Measurements from ENCODE around the gene SPO11. TPM values are rescaled to one million over a fixed set of nuclear protein-coding genes. Genes with fewer than 3 reads are reported as not detected.

The SPO11 gene
- polyA plus RNA-seq, 1 donor from 2014 or later, result not detected

DNA sequence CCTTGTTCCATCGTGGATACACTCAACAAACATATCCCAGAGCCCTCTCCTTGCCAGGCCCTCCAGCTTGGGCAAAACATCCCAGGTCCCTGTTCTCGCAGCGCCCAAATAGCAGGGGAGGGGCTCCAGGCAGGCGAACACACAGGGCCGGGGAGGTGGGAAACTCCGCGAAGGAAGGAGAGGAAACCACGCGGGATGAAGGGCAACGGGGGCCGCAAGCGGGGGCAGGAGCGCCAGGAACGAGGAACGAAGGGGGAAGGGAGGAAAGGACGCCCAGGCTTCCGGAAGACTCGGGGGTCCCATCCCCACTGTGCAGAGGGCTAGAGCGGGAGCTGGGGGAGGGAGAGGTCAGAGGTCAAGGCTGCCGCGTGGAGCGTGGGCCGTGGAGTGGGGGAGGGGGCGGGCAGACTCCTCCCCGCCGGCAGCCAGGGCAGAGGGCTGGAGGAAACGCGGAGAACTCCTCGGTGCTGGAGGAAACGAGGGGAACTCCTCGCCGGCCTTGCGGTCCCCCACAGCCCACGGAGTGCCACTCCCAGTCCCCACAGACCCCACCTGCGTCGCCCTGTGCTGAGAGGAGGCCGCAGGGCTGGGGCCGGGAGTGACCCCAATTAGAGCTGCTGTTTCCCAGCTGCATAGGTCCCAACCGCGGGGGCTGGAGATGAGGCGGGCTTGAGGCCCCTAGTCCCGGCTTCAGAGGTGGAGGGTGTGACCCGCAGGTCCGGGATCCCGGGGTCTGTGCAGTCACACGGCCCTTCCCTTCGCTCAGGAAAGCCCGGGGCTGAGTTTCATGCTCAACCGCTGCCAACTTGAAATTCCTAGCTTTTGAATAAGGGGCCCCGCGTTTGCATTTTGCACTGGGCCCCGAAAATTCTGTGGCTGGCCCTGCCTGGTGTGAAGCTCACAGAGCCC, 60.3 kb downstream of the SPO11 start:
- no peak overlapping the region for H3K9ac ChIP-seq (ENCODE audit: low read length)
- H3K27ac ChIP-seq (ENCODE audit: low read length), result no peak overlapping the region

GRCh38 chr20:57390604-57391438, 61.2 kb downstream of the SPO11 start, which contains the start of gene RBM38:
Gene RBM38 (plus strand): TSS chr20:57391396. CDS start chr20:57391582, 186 bp downstream.
- no peak within 1 kb of the TSS for H3K27ac ChIP-seq (ENCODE audit: low read length)
- H3K27me3 ChIP-seq (ENCODE audit: insufficient read depth, low read depth, low read length), result peaks cover 8% of the 10 kb centered on the region
- H3K36me3 ChIP-seq (ENCODE audit: insufficient read depth, low read length), result no peaks in the 10 kb centered on the region
- H3K79me2 ChIP-seq (replicated peaks; ENCODE audit: insufficient read depth, low read length), result no peaks in the 10 kb centered on the region
- no peaks in the 10 kb centered on the region for H3F3A ChIP-seq (ENCODE audit: insufficient read depth, low read length, poor library complexity, severe bottlenecking)
- H3K9me2 ChIP-seq (ENCODE audit: insufficient read depth, low read length), result no peaks in the 10 kb centered on the region
- H4K20me1 ChIP-seq (ENCODE audit: insufficient read depth), result no peaks in the 10 kb centered on the region
- H3K9me3 ChIP-seq (ENCODE audit: low read length), result no peaks in the 10 kb centered on the region
- TF ChIP-seq MXI1 (conservative IDR thresholded peaks at IDR 0.05; ENCODE audit: poor library complexity, severe bottlenecking) (no peak), EP300 (conservative IDR thresholded peaks at IDR 0.05; ENCODE audit: poor library complexity, severe bottlenecking) (no peak)
- H3K9ac ChIP-seq (ENCODE audit: low read length), result peak within 1 kb of the TSS; percentile 57
- H2AFZ ChIP-seq (ENCODE audit: low read depth, low read length), result peak within 1 kb of the TSS; percentile 32
- H3K4me2 ChIP-seq (ENCODE audit: low read length), result peak within 1 kb of the TSS; percentile 30
- H3K4me3 ChIP-seq (ENCODE audit: low read length), result peak within 1 kb of the TSS; percentile 70

More for the DNA sequence above, 60.3 kb downstream of the SPO11 start:
- H2AFZ ChIP-seq (ENCODE audit: low read depth, low read length), result no peak overlapping the region
- no peaks in the 10 kb centered on the region for H3K9me3 ChIP-seq (ENCODE audit: low read length)
- no peaks in the 10 kb centered on the region for H3K36me3 ChIP-seq (ENCODE audit: insufficient read depth, low read length)
- H3K79me2 ChIP-seq (replicated peaks; ENCODE audit: insufficient read depth, low read length), result no peaks in the 10 kb centered on the region
- no peak overlapping the region for H3K4me2 ChIP-seq (ENCODE audit: low read length)
- H3K9me2 ChIP-seq (ENCODE audit: insufficient read depth, low read length), result no peaks in the 10 kb centered on the region
- no peak for TF ChIP-seq EZH2 (IDR thresholded peaks at IDR 0.05; ENCODE audit: borderline replicate concordance, insufficient read depth, low read length, poor library complexity, severe bottlenecking)
- TF ChIP-seq, protein P1, sequence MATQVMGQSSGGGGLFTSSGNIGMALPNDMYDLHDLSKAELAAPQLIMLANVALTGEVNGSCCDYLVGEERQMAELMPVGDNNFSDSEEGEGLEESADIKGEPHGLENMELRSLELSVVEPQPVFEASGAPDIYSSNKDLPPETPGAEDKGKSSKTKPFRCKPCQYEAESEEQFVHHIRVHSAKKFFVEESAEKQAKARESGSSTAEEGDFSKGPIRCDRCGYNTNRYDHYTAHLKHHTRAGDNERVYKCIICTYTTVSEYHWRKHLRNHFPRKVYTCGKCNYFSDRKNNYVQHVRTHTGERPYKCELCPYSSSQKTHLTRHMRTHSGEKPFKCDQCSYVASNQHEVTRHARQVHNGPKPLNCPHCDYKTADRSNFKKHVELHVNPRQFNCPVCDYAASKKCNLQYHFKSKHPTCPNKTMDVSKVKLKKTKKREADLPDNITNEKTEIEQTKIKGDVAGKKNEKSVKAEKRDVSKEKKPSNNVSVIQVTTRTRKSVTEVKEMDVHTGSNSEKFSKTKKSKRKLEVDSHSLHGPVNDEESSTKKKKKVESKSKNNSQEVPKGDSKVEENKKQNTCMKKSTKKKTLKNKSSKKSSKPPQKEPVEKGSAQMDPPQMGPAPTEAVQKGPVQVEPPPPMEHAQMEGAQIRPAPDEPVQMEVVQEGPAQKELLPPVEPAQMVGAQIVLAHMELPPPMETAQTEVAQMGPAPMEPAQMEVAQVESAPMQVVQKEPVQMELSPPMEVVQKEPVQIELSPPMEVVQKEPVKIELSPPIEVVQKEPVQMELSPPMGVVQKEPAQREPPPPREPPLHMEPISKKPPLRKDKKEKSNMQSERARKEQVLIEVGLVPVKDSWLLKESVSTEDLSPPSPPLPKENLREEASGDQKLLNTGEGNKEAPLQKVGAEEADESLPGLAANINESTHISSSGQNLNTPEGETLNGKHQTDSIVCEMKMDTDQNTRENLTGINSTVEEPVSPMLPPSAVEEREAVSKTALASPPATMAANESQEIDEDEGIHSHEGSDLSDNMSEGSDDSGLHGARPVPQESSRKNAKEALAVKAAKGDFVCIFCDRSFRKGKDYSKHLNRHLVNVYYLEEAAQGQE (IDR thresholded peaks at IDR 0.05; ENCODE audit: borderline replicate concordance), result no peak
- TF ChIP-seq MXI1 (conservative IDR thresholded peaks at IDR 0.05; ENCODE audit: poor library complexity, severe bottlenecking), result no peak
- TF ChIP-seq RAD21 (conservative IDR thresholded peaks at IDR 0.05), result no peak
- TF ChIP-seq, protein P2, sequence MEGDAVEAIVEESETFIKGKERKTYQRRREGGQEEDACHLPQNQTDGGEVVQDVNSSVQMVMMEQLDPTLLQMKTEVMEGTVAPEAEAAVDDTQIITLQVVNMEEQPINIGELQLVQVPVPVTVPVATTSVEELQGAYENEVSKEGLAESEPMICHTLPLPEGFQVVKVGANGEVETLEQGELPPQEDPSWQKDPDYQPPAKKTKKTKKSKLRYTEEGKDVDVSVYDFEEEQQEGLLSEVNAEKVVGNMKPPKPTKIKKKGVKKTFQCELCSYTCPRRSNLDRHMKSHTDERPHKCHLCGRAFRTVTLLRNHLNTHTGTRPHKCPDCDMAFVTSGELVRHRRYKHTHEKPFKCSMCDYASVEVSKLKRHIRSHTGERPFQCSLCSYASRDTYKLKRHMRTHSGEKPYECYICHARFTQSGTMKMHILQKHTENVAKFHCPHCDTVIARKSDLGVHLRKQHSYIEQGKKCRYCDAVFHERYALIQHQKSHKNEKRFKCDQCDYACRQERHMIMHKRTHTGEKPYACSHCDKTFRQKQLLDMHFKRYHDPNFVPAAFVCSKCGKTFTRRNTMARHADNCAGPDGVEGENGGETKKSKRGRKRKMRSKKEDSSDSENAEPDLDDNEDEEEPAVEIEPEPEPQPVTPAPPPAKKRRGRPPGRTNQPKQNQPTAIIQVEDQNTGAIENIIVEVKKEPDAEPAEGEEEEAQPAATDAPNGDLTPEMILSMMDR (IDR thresholded peaks at IDR 0.05; ENCODE audit: poor library complexity, severe bottlenecking), result no peak
- TF ChIP-seq TAF1 (IDR thresholded peaks at IDR 0.05; ENCODE audit: low read depth), result no peak
- TF ChIP-seq POLR2AphosphoS5 (IDR thresholded peaks at IDR 0.05), result no peak
- TF ChIP-seq SMC3 (conservative IDR thresholded peaks at IDR 0.05; ENCODE audit: poor library complexity), result no peak
- TF ChIP-seq EP300 (conservative IDR thresholded peaks at IDR 0.05; ENCODE audit: poor library complexity, severe bottlenecking), result no peak
- H4K20me1 ChIP-seq (ENCODE audit: insufficient read depth), result no peaks in the 10 kb centered on the region
- H3K4me3 ChIP-seq (ENCODE audit: low read length), result no peak overlapping the region
- peaks cover 8% of the 10 kb centered on the region for H3K27me3 ChIP-seq (ENCODE audit: insufficient read depth, low read depth, low read length)
- no peaks in the 10 kb centered on the region for H3F3A ChIP-seq (ENCODE audit: insufficient read depth, low read length, poor library complexity, severe bottlenecking)
